Omental fat pad (tissue), 4 donors: Measurements from ENCODE around the gene LAMTOR1. TPM values are rescaled to one million over a fixed set of nuclear protein-coding genes. Genes with fewer than 3 reads are reported as not detected.

Source experiments
- ATAC-seq: fragments of 150-250 bp; one replicate; pipeline ENCODE4 v1.9.1; 2016; ENCODE audit warnings: mild to moderate bottlenecking, moderate library complexity; ENCODE audit not compliant: low FRiP score
- DNase-seq: peaks from one replicate; pipeline ENCODE4 v3.0.0-alpha.2; 2019; ENCODE audit warnings: low spot score
- CTCF ChIP-seq, 3 donors: fragments of 450-650 bp; IDR thresholded peaks; one replicate each; pipeline ENCODE4 v1.5.1; 2016 to 2017; ENCODE audit warnings: antibody characterized with exemption in 3 of 3, mild to moderate bottlenecking in 3 of 3, moderate library complexity in 2 of 3
- small RNA-seq: library from RNA; depleted of rRNA; stranded (forward); fragments of <200 nt; gene quantifications from one replicate; pipeline ENCODE3, GENCODE V24; 2016
- total RNA-seq, 4 donors: library from RNA; depleted of rRNA; stranded (reverse); fragments of >200 nt; gene quantifications; one replicate each; pipeline ENCODE4 v1.1.0, GENCODE V29; 2016

Gene LAMTOR1
- total RNA-seq, 4 donors from 2014 or later, result 88.7 to 137 (median 111) TPM

DNA sequence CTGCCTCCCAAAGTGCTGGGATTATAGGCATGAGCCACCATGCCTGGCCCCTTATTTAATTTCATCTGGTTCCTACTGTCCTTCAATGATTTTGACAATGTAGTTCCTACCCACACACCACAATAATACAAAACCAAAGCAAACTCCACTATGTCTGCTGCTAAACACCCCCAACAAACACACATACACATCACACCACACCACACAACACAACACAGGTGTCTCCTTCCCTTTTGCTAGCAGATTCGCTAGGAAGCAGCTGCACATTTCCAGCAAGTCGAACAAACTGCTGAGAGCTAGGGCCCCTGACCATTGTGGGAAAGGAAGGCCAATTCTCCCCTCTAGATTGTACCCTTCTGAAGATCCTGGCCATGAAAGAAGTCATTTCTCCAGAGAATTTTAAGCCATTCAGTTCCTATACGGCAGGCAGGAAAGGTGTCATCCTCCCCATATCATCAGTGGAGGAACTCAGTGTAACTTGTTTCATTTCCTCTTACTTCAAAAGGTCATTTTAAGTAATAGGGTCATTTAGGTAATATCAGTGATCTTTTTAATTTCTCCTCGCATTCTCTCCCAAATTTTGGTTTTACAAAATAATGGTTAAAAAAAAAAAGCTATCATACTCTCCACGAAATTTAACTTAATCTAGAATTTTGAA is 41.2 kb downstream of the LAMTOR1 start:
- TF ChIP-seq CTCF (IDR thresholded peaks at IDR 0.05), result no peak
- ATAC-seq (no peak), DNase-seq (no peak)

- DNase-seq (no peak), ATAC-seq (no peak)
- TF ChIP-seq CTCF (IDR thresholded peaks at IDR 0.05), result no peak
Measured at GRCh38 chr11:72058416-72059034, 44.6 kb downstream of the LAMTOR1 start.

- TF ChIP-seq CTCF (IDR thresholded peaks at IDR 0.05), result no peak
- no peak for DNase-seq
- no peak for ATAC-seq
Measured at GRCh38 chr11:72048766-72049460, 54.2 kb downstream of the LAMTOR1 start.

Small RNA genes within 50 kb of the gene (small RNA-seq; reads per million reads assigned to genes)
- gene MIR3165 (not detected), gene RNU6-72P (not detected)

Other genes with a start within 250 kb of the LAMTOR1 start
- gene DEFB131B, start 224.8 kb downstream of the LAMTOR1 start, total RNA-seq, result not detected
- gene XNDC1N, start 174.7 kb downstream of the LAMTOR1 start, total RNA-seq, result 10 to 100 TPM in 1 of 4 donors, 1 to 10 TPM in 3; 4.7 to 10.9 (median 6.1) TPM
- gene RNF121, start 174.3 kb downstream of the LAMTOR1 start, total RNA-seq, result 10 to 100 TPM; 19.2 to 25.6 (median 23.7) TPM
- gene IL18BP, start 104.4 kb downstream of the LAMTOR1 start, total RNA-seq, result 10 to 100 TPM in 2 of 4 donors, 1 to 10 TPM in 2; 4.1 to 16.7 (median 10.8) TPM
- gene NUMA1, start 22.8 kb downstream of the LAMTOR1 start, total RNA-seq, result 100 to 1,000 TPM; 113 to 270 (median 159) TPM
- 1 to 10 TPM; 4.0 to 10.0 (median 5.4) TPM for gene LRRC51, start 22.4 kb downstream of the LAMTOR1 start, total RNA-seq
- gene TOMT, start 2.6 kb upstream of the LAMTOR1 start, total RNA-seq, result not detected
- 10 to 100 TPM; 13.2 to 26.9 (median 22.8) TPM for gene ANAPC15, start 9.4 kb upstream of the LAMTOR1 start, total RNA-seq
- gene FOLR3, start 32.4 kb upstream of the LAMTOR1 start, total RNA-seq, result 10 to 100 TPM in 1 of 4 donors, not detected in 3; 25.7 TPM
- gene FOLR1, start 88.8 kb upstream of the LAMTOR1 start, total RNA-seq, result not detected
- gene FOLR2, start 113.5 kb upstream of the LAMTOR1 start, total RNA-seq, result 100 to 1,000 TPM in 2 of 4 donors, 10 to 100 TPM in 2; 52.5 to 128 (median 95.5) TPM
- 10 to 100 TPM; 47.6 to 65.1 (median 57.6) TPM for gene INPPL1, start 121.5 kb upstream of the LAMTOR1 start, total RNA-seq
- gene PHOX2A, start 140.9 kb upstream of the LAMTOR1 start, total RNA-seq, result not detected